DMS153 (cell line): ENCODE data around the gene VAV2.
"Not testable (repeated sequence)": the region's sequence is repeated elsewhere in the genome, so short reads cannot be mapped to it uniquely, and the experiment has no call there.

Experiments used
- DNase-seq: peaks from one replicate; lab custom pipeline; 2025; lab: John Stamatoyannopoulos, UW

The VAV2 gene

GRCh38 chr9:133914442-133915342 is 77.4 kb downstream of the VAV2 start:
- no peak for DNase-seq

GRCh38 chr9:133913571-133914369 is 78.4 kb downstream of the VAV2 start:
- DNase-seq, result no peak

GRCh38 chr9:133910855-133911514 is 81.1 kb downstream of the VAV2 start:
- no peak for DNase-seq

GRCh38 chr9:133906932-133907910 is 84.9 kb downstream of the VAV2 start:
- DNase-seq, result no peak

GRCh38 chr9:133906218-133906617 is 85.9 kb downstream of the VAV2 start:
- no peak for DNase-seq

GRCh38 chr9:133905493-133905892 is 86.6 kb downstream of the VAV2 start:
- DNase-seq, result no peak

GRCh38 chr9:133904346-133905090 is 87.6 kb downstream of the VAV2 start:
- DNase-seq, result no peak

- DNase-seq, result no peak
Observed at GRCh38 chr9:133901184-133901835, 90.8 kb downstream of the VAV2 start.

- no peak for DNase-seq
Observed at GRCh38 chr9:133897675-133898074, 94.4 kb downstream of the VAV2 start.

GRCh38 chr9:133896007-133896406 is 96.1 kb downstream of the VAV2 start:
- DNase-seq, result not testable (repeated sequence)

- no peak for DNase-seq
Observed at GRCh38 chr9:133895335-133895734, 96.8 kb downstream of the VAV2 start.

GRCh38 chr9:133894377-133895321 is 97.5 kb downstream of the VAV2 start:
- no peak for DNase-seq

GRCh38 chr9:133893191-133893994 is 98.7 kb downstream of the VAV2 start:
- no peak for DNase-seq

- peak; percentile 84 for DNase-seq
Observed at GRCh38 chr9:133892193-133892920, 99.8 kb downstream of the VAV2 start.

- DNase-seq, result no peak
Observed at GRCh38 chr9:133891741-133892140, 100.4 kb downstream of the VAV2 start.

GRCh38 chr9:133890583-133890982 is 101.5 kb downstream of the VAV2 start:
- no peak for DNase-seq

GRCh38 chr9:133889584-133890301 is 102.4 kb downstream of the VAV2 start:
- DNase-seq, result peak; percentile 68
